DMS 273 (cell line): ENCODE data around the gene FAM107A.

Experiments used
- DNase-seq: peaks from one replicate; lab custom pipeline; 2025; ENCODE audit not compliant: unreplicated experiment; lab: John Stamatoyannopoulos, UW

FAM107A gene, protein sequence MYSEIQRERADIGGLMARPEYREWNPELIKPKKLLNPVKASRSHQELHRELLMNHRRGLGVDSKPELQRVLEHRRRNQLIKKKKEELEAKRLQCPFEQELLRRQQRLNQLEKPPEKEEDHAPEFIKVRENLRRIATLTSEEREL

GRCh38 chr3:58577269-58577821 is at the start of gene FAM107A:
TSS of gene FAM107A (minus strand) at chr3:58577391. CDS start at chr3:58569860, 7,531 bp downstream.
- peak; percentile 13 for DNase-seq

GRCh38 chr3:58625196-58625824 is 48.1 kb upstream of the FAM107A start:
- DNase-seq: peak; percentile 16

DNA sequence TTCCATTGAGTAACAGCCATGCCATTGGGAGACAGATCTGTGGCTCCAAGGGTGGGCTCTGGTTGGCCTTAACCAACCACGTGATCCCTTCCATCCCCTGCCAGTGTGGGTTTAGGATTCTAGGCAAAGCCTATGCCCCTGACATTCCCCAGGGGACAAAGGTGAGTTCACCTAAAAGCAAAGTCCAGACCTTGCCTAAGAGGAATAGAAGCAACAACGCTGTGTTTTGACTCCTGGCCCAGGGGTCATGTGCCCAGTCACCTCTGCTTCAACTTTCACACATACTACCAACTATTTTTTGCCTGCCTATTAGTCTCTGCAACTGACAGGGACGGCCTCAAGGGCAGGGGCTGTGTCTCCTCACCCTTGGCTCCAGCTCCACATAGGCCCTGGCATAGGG is 47.4 kb upstream of the FAM107A start:
- DNase-seq: no peak

GRCh38 chr3:58623961-58624360 is 46.8 kb upstream of the FAM107A start:
- DNase-seq: no peak

DNA sequence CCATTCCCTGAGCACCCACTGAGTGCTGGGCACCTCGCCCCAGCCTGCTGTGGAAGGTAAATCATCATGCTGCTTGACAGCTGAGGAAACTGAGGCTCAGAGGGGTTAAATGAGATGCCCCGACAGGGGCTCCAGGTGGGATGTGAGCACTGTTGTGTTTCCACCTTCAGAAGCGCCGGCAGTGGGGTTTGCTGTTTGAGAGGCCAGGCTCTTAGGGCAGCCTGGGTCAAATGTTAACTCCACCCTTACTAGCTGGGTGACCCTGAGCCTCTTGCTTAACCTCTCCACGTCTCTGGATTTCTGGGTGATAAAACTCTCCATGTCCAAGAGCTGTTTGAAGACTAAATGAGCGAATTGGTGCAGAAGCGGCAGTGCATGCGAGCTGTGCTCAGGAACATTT is 46.3 kb upstream of the FAM107A start:
- no peak for DNase-seq

DNA sequence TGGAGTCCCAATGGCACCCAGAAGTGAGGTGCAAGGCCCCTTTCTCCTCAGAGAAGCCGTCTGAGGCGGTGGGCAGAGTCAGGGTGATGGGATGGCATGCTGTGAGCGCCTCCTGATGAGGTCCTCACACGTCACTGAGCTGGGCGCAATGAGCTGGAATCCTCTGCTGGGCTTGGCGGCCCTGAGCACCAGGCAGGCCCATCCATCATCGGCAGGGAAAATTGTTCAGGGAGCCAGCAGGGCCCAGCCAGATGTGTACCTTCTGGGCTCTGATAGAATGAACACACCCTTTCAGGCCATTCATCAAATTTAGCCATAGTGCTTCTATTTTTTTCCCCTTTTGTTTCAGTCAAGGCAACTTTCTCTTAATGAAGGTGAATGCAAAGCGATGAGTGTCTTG is 45.7 kb upstream of the FAM107A start:
- no peak for DNase-seq

- DNase-seq: no peak
Observed at GRCh38 chr3:58622436-58622835, 45.2 kb upstream of the FAM107A start.

DNA sequence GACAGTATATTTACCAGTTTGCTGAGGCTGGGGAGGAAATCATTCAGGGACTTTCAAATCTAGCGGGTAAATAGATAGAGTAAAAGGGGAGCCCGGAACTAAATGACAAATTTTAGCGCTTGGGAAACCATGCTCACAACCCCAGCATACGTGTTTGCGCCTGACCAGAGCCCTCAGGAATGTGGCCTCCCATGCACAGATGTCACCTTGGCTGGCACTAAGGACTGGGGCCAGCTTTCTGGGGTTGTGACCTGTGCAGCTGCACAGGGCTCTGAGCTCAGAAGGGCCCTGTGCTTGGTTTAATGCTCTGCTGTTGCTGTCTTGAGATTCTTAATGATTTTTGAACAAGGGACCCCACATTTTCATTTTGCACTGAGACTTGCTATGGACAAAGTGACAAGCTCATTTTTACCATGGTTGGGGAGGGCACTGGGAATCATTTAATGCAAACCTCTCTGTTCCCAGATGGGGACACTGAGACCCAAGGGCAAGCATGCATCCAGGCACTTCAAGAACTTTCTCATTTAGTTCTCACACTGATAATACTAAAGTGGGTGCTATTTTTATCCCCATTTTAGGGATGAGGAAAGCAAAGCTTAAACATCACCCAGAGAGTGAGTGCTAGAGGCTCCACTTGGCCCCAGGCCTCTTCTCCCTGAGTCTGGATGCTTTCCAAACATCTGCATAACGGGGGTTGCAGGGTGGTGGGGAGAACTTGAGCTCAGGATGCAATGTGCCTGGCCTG is 44.1 kb upstream of the FAM107A start:
- DNase-seq: no peak

- DNase-seq: no peak
Observed at GRCh38 chr3:58620421-58620820, 43.2 kb upstream of the FAM107A start.

GRCh38 chr3:58617338-58617761 is 40.2 kb upstream of the FAM107A start:
- DNase-seq: no peak

- no peak for DNase-seq
Observed at GRCh38 chr3:58613236-58614132, 36.3 kb upstream of the FAM107A start.

DNA sequence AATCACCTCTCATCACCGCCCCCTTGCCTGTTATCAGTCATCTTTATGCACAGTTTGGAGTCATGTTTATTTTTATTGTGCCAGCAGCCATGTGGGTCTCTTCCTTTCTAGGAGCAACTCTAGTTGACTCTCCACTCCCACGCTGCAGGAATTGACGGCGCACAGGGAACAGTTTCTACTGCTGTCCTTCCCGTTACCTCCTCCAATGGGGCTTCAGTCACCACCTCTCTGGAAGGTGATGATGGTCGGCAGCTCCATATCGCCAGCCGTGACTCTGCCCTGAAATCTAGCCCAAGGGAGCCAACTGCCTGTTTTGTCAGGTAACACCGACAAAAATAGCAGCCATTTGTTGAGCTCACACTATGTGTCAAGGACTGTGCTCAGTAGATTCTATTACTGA is 35.6 kb upstream of the FAM107A start:
- no peak for DNase-seq

- DNase-seq: no peak
Observed at GRCh38 chr3:58609990-58610389, 32.8 kb upstream of the FAM107A start.

- peak; percentile 79 for DNase-seq
Observed at GRCh38 chr3:58608648-58609047, 31.5 kb upstream of the FAM107A start.

- no peak for DNase-seq
Observed at GRCh38 chr3:58607816-58608215, 30.6 kb upstream of the FAM107A start.

DNA sequence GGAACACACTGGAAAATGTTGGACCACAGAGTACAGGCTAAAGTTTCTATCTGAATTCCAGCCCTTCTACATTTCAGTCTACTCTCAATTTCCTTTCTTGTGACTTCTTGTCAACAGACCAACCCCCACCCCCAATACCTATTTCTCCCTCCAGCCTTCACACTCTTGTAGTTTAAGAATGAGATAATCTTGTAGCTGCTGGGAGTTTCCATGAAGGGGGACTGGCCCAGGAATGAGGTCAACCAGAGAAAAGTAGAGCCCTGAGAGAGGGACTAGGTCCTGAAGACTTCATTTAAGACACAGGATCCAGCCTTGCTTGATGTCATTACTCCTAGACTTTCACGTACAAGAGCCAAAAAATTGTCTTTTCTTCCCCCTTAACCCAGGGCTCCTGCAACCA is 29.5 kb upstream of the FAM107A start:
- no peak for DNase-seq

DNA sequence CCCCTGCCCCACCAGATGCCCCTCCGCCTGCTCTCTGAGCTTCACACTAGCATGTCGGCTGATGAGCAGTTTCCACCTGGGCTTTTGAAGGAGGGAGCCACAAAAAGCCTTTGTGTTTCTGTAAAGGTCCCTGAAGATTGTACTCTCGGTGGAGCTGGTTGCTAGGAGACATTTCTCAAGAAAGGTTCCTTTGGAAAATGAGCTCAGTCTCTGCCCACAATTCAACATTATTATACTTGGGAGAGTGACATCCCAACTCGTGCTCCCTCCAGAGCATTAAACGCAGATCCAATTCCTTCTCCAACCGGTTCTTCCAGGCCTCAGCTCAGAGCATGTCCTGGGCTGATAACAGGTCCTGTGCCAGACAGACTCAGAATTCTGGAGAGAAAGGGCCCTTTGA is 26.8 kb upstream of the FAM107A start:
- no peak for DNase-seq

- DNase-seq: no peak
Observed at GRCh38 chr3:58603606-58604005, 26.4 kb upstream of the FAM107A start.

- DNase-seq: no peak
Observed at GRCh38 chr3:58597770-58598310, 20.6 kb upstream of the FAM107A start.

- DNase-seq: no peak
Observed at GRCh38 chr3:58596834-58597518, 19.8 kb upstream of the FAM107A start.
